Keratinocyte (primary cell): ENCODE data around the gene LTB. TPM values are rescaled to one million over a fixed set of nuclear protein-coding genes. Genes with fewer than 3 reads are reported as not detected.

Experiments used
- DNase-seq: peaks from one replicate; pipeline ENCODE4 v3.0.0-alpha.2; 2011; ENCODE audit warnings: low read depth, missing footprints, low spot score
- FAIRE-seq: peaks from 2 replicates; lab custom pipeline; 2011; peaks lifted over from hg19 to GRCh38; lab: Jason Lieb, UNC
- H2AFZ ChIP-seq: 2 replicates; pipeline ENCODE4 v1.6.0; 2012; ENCODE audit warnings: low read length, control low read depth, inconsistent platforms; ENCODE audit not compliant: control insufficient read depth
- H3K27ac ChIP-seq: 2 replicates; pipeline ENCODE4 v1.5.1; 2011; ENCODE audit warnings: low read length; ENCODE audit not compliant: control insufficient read depth, insufficient read depth
- H3K27me3 ChIP-seq: 3 replicates; pipeline ENCODE4 v1.6.0; 2011; ENCODE audit warnings: low read length; ENCODE audit not compliant: control insufficient read depth, insufficient read depth; ENCODE audit errors: extremely low read depth
- H3K36me3 ChIP-seq, 2 experiments: 2 replicates in 1 of 2; 3 replicates in 1 of 2; pipeline ENCODE4 v1.5.1; 2011; ENCODE audit warnings: low read length in 2 of 2, mild to moderate bottlenecking in 1 of 2; ENCODE audit not compliant: control insufficient read depth in 2 of 2, insufficient read depth in 2 of 2; ENCODE audit errors: extremely low read depth in 1 of 2
- H3K4me1 ChIP-seq: 3 replicates; pipeline ENCODE4 v1.5.1; 2011; ENCODE audit warnings: low read length; ENCODE audit not compliant: control insufficient read depth, insufficient read depth; ENCODE audit errors: extremely low read depth
- H3K4me2 ChIP-seq: 3 replicates; pipeline ENCODE4 v1.6.0; 2011; ENCODE audit warnings: low read depth, low read length; ENCODE audit not compliant: control insufficient read depth, insufficient read depth; ENCODE audit errors: extremely low read depth
- H3K4me3 ChIP-seq, 3 experiments: fragments of 200-600 bp in 1 of 3; sonication (generic) in 1 of 3; 2 replicates in 2 of 3; 3 replicates in 1 of 3; pipeline ENCODE4 v1.5.1; 2011 to 2016; ENCODE audit warnings: low read length in 3 of 3, mild to moderate bottlenecking in 3 of 3, control low read depth in 2 of 3, inconsistent platforms in 1 of 3, low read depth in 1 of 3, mixed read lengths in 1 of 3, mixed run types in 1 of 3, moderate library complexity in 1 of 3; ENCODE audit not compliant: control insufficient read depth in 2 of 3, insufficient read depth in 2 of 3; ENCODE audit errors: extremely low read depth in 1 of 3
- H3K79me2 ChIP-seq: 2 replicates; pipeline ENCODE4 v1.6.0; 2012; ENCODE audit warnings: low read length; ENCODE audit not compliant: control insufficient read depth, insufficient read depth
- H3K9ac ChIP-seq: 3 replicates; pipeline ENCODE4 v1.6.0; 2011; ENCODE audit warnings: low read length; ENCODE audit not compliant: control insufficient read depth, insufficient read depth; ENCODE audit errors: extremely low read depth
- H3K9me1 ChIP-seq: 3 replicates; pipeline ENCODE4 v1.6.0; 2011; ENCODE audit warnings: low read length; ENCODE audit not compliant: control insufficient read depth, insufficient read depth; ENCODE audit errors: extremely low read depth
- H3K9me3 ChIP-seq: 2 replicates; pipeline ENCODE4 v1.5.1; 2012; ENCODE audit warnings: low read depth, low read length; ENCODE audit not compliant: control insufficient read depth
- H4K20me1 ChIP-seq: 3 replicates; pipeline ENCODE4 v1.6.0; 2011; ENCODE audit warnings: low read length; ENCODE audit not compliant: control insufficient read depth, insufficient read depth; ENCODE audit errors: extremely low read depth
- CTCF ChIP-seq, 3 experiments: IDR thresholded peaks in 1 of 3; conservative IDR thresholded peaks in 1 of 3; optimal IDR thresholded peaks in 1 of 3; 2 replicates in 2 of 3; 3 replicates in 1 of 3; pipeline versions ENCODE3 to v1.5.1; 2011; ENCODE audit warnings: low read length in 3 of 3, mild to moderate bottlenecking in 3 of 3, moderate library complexity in 2 of 3, control low read depth in 1 of 3, inconsistent platforms in 1 of 3; ENCODE audit not compliant: insufficient read depth in 2 of 3; ENCODE audit errors: extremely low read depth in 1 of 3
- EZH2 ChIP-seq: IDR thresholded peaks from one replicate; pipeline ENCODE4 v1.6.1; 2012; ENCODE audit warnings: inconsistent platforms, mild to moderate bottlenecking, low read length, moderate library complexity
- dilution Hi-C: fragments of 300-500 bp; cut with MboI; formaldehyde crosslinking; loops from one replicate; pipeline ENCODE4 v1.7.0; 2020; ENCODE audit warnings: low sequenced_read_pairs; ENCODE audit not compliant: extremely low pct_ligation_motif_present
- polyA plus RNA-seq, 5 experiments: library from polyadenylated mRNA; depleted of rRNA in 3 of 5; stranded (reverse) in 3 of 5; stranded (forward) in 1 of 5; unstranded in 1 of 5; fragments of >200 nt; gene quantifications; 1 replicate in 1 of 5; 2 replicates in 3 of 5; 3 replicates in 1 of 5; pipeline versions ENCODE4 v1.2.1 to v1.2.3, GENCODE V29; 2011 to 2012; ENCODE audit warnings: missing spikeins in 2 of 5, low read depth in 1 of 5, low replicate concordance in 1 of 5

The LTB gene
- polyA plus RNA-seq, 1 donor (not counting 4 experiments of a cell fraction or from before 2014, with no cell fraction given), result not detected

GRCh38 chr6:31575335-31575901, 6.8 kb downstream of the LTB start, which contains the start of gene TNF:
Gene TNF, plus strand, starts transcription at chr6:31575565. Its CDS starts 177 bp downstream, at chr6:31575742.
- H3K4me2 ChIP-seq, result peak within 1 kb of the TSS; percentile 80
- FAIRE-seq (peak; percentile 56), DNase-seq (no peak)
- H3K36me3 ChIP-seq, result no peaks in the 10 kb centered on the region
- dilution Hi-C loops, result no loop called here
- no peaks in the 10 kb centered on the region for H3K27me3 ChIP-seq
- H3K9me1 ChIP-seq, result no peaks in the 10 kb centered on the region
- H3K79me2 ChIP-seq, result no peaks in the 10 kb centered on the region
- H3K9me3 ChIP-seq, result no peaks in the 10 kb centered on the region
- TF ChIP-seq EZH2 (no peak), CTCF (optimal IDR thresholded peaks at IDR 0.05 in 1 of 3, IDR thresholded peaks at IDR 0.05 in 1 of 3, conservative IDR thresholded peaks at IDR 0.05 in 1 of 3; ENCODE audit: extremely low read depth in 1 of 3, insufficient read depth in 2 of 3, low read length in 3 of 3) (no peak)
- peak within 1 kb of the TSS; percentile 48 for H3K9ac ChIP-seq
- peak within 1 kb of the TSS; percentile 79 for H2AFZ ChIP-seq
- peaks cover 19% of the 10 kb centered on the region for H3K4me1 ChIP-seq
- H3K27ac ChIP-seq, result peak within 1 kb of the TSS; percentile 13
- peak within 1 kb of the TSS; percentile 29 to 59 (median 44) for H3K4me3 ChIP-seq
- no peaks in the 10 kb centered on the region for H4K20me1 ChIP-seq

- dilution Hi-C loops, result no loop called here
- H3K9me3 ChIP-seq, result no peaks in the 10 kb centered on the region
- no peaks in the 10 kb centered on the region for H3K27me3 ChIP-seq
- DNase-seq (no peak), FAIRE-seq (no peak)
- peaks cover 19% of the 10 kb centered on the region for H3K4me1 ChIP-seq
- no peaks in the 10 kb centered on the region for H4K20me1 ChIP-seq
- H3K79me2 ChIP-seq, result no peaks in the 10 kb centered on the region
- no peak overlapping the region for H2AFZ ChIP-seq
- no peak overlapping the region for H3K4me3 ChIP-seq
- no peak overlapping the region for H3K9ac ChIP-seq
- H3K9me1 ChIP-seq, result no peaks in the 10 kb centered on the region
- TF ChIP-seq EZH2 (no peak), CTCF (optimal IDR thresholded peaks at IDR 0.05 in 1 of 3, IDR thresholded peaks at IDR 0.05 in 1 of 3, conservative IDR thresholded peaks at IDR 0.05 in 1 of 3; ENCODE audit: extremely low read depth in 1 of 3, insufficient read depth in 2 of 3, low read length in 3 of 3) (no peak)
- H3K36me3 ChIP-seq, result no peaks in the 10 kb centered on the region
- H3K27ac ChIP-seq, result no peak overlapping the region
- H3K4me2 ChIP-seq, result no peak overlapping the region
These were observed 7.8 kb downstream of the LTB start for GRCh38 chr6:31574106-31575061.
